Smooth muscle cell (in vitro differentiated cells): ENCODE measurements around the gene KLKB1. TPM values are rescaled to one million over a fixed set of nuclear protein-coding genes. Genes with fewer than 3 reads are reported as not detected.
"Not testable (repeated sequence)": the region's sequence is repeated elsewhere in the genome, so short reads cannot be mapped to it uniquely, and the experiment has no call there.

Experiments
- DNase-seq: peaks from one replicate; lab custom pipeline; 2025; ENCODE audit not compliant: unreplicated experiment; lab: John Stamatoyannopoulos, UW
- H2AFZ ChIP-seq: fragments of 200-600 bp; sonication (generic); 2 replicates; pipeline ENCODE4 v1.6.0; 2016; ENCODE audit warnings: antibody characterized with exemption, low read depth, mild to moderate bottlenecking
- H3F3A ChIP-seq: fragments of 200-600 bp; sonication (generic); 2 replicates; pipeline ENCODE4 v1.6.0; 2017; ENCODE audit warnings: antibody characterized with exemption, low read depth
- H3K27ac ChIP-seq: fragments of 200-600 bp; sonication (generic); 2 replicates; pipeline ENCODE4 v1.5.1; 2016; ENCODE audit warnings: low read depth, mild to moderate bottlenecking
- H3K27me3 ChIP-seq: fragments of 200-600 bp; sonication (generic); 2 replicates; pipeline ENCODE4 v1.6.1; 2016; ENCODE audit warnings: low read depth, mild to moderate bottlenecking
- H3K36me3 ChIP-seq: fragments of 200-600 bp; sonication (generic); 2 replicates; pipeline ENCODE4 v1.5.1; 2016; ENCODE audit warnings: low read depth
- H3K4me1 ChIP-seq: fragments of 200-600 bp; sonication (generic); 2 replicates; pipeline ENCODE4 v1.5.1; 2016; ENCODE audit warnings: low read depth
- H3K4me2 ChIP-seq: fragments of 200-600 bp; sonication (generic); 2 replicates; pipeline ENCODE4 v1.6.0; 2016; ENCODE audit warnings: mild to moderate bottlenecking
- H3K4me3 ChIP-seq: fragments of 200-600 bp; sonication (generic); 2 replicates; pipeline ENCODE4 v1.5.1; 2016; ENCODE audit warnings: mild to moderate bottlenecking
- H3K79me2 ChIP-seq: fragments of 200-600 bp; sonication (generic); 2 replicates; pipeline ENCODE4 v1.6.0; 2016; ENCODE audit warnings: low read depth, mild to moderate bottlenecking
- H3K9ac ChIP-seq: fragments of 200-600 bp; sonication (generic); 2 replicates; pipeline ENCODE4 v1.6.0; 2016; ENCODE audit warnings: low read depth
- H3K9me3 ChIP-seq: fragments of 200-600 bp; sonication (generic); replicated peaks from 2 replicates; pipeline ENCODE4 v1.5.1; 2016; ENCODE audit warnings: low read depth
- H4K20me1 ChIP-seq: fragments of 200-600 bp; sonication (generic); 2 replicates; pipeline ENCODE4 v1.6.0; 2016; ENCODE audit warnings: low read depth
- WGBS: methylation state at CpG from one replicate; pipeline ENCODE4 v1.1.7; 2016; ENCODE audit warnings: low lambda C conversion rate; 5-methylcytosine and 5-hydroxymethylcytosine counted together
- polyA plus RNA-seq: library from polyadenylated mRNA; unstranded; fragments of >200 nt; fragmentation: Nextera tagmentation; extraction: Ambion mirVana; gene quantifications from 2 replicates; pipeline ENCODE4 v1.2.1, GENCODE V29; 2016
- total RNA-seq: library from RNA; depleted of rRNA; stranded (reverse); fragments of >200 nt; gene quantifications from 2 replicates; pipeline ENCODE4 v1.2.3, GENCODE V29; 2014
- TF ChIP-seq, protein P1 (sequence below): fragments of 200-600 bp; sonication (generic); IDR thresholded peaks from 2 replicates; pipeline ENCODE4 v1.5.1; 2017; ENCODE audit warnings: borderline replicate concordance, mild to moderate bottlenecking, antibody characterized with exemption; ENCODE audit not compliant: insufficient read depth, poor library complexity, severe bottlenecking

The KLKB1 gene
- total and polyA plus RNA-seq, 2 experiments from 2014 or later, result not detected

DNA sequence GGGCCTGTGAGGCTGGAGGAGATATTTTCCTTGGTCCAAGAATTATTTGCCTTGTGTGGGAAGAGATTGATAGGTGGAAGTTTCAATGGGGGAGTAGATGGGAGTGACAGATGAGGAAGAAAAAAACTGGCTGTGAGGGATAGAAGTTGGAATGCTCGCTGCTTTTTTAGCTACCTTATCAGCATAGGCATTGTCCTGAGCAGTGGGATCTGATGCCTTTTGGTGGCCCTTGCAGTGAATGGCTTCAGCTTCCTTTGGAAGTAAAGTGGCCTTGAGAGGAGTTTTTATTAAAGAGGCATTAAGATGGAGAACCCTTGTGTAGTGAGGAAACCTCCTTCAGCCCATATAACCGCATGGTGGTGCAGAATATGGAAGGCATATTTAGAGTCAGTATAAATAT, 16.0 kb downstream of the KLKB1 start:
- Histone ChIP-seq H3K27ac (no peak overlapping the region), H3K4me1 (peaks cover 2% of the 10 kb centered on the region), H3K4me2 (no peak overlapping the region), H3K27me3 (no peaks in the 10 kb centered on the region), H3K9ac (no peak overlapping the region), H2AFZ (no peak overlapping the region), H4K20me1 (no peaks in the 10 kb centered on the region), H3K9me3 (no peaks in the 10 kb centered on the region), H3K4me3 (no peak overlapping the region), H3K79me2 (no peaks in the 10 kb centered on the region), H3K36me3 (no peaks in the 10 kb centered on the region), H3F3A (no peaks in the 10 kb centered on the region)
- DNase-seq, result no peak
- 78% methylated on average over 2 of the region's 2 CpGs for WGBS
- TF ChIP-seq, protein P1, sequence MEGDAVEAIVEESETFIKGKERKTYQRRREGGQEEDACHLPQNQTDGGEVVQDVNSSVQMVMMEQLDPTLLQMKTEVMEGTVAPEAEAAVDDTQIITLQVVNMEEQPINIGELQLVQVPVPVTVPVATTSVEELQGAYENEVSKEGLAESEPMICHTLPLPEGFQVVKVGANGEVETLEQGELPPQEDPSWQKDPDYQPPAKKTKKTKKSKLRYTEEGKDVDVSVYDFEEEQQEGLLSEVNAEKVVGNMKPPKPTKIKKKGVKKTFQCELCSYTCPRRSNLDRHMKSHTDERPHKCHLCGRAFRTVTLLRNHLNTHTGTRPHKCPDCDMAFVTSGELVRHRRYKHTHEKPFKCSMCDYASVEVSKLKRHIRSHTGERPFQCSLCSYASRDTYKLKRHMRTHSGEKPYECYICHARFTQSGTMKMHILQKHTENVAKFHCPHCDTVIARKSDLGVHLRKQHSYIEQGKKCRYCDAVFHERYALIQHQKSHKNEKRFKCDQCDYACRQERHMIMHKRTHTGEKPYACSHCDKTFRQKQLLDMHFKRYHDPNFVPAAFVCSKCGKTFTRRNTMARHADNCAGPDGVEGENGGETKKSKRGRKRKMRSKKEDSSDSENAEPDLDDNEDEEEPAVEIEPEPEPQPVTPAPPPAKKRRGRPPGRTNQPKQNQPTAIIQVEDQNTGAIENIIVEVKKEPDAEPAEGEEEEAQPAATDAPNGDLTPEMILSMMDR, result no peak

DNA sequence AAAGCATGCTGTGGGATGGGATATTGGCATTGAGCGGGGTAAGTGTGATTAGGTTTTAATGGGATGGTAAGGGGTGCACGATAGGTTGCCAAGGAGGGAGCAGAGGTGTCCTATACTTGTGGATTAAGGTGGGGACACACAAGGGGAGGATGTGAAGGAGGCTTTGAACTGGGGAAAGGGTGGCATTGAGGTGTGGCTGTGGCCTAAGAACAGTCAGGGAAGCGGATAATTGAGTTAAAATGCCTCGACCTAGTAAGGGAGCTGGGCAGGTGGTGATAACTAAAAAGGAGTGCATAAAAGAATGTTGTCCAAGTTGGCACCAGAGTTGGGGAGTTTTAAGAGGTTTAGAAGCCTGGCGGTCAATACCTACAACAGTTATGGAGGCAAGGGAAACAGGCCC, 17.5 kb downstream of the KLKB1 start:
- H3F3A ChIP-seq, result no peaks in the 10 kb centered on the region
- no peaks in the 10 kb centered on the region for H3K79me2 ChIP-seq
- H3K4me2 ChIP-seq, result no peak overlapping the region
- H3K4me1 ChIP-seq, result peaks cover 5% of the 10 kb centered on the region
- H2AFZ ChIP-seq, result no peak overlapping the region
- TF ChIP-seq, protein P1, result no peak
- no peak overlapping the region for H3K27ac ChIP-seq
- no peaks in the 10 kb centered on the region for H4K20me1 ChIP-seq
- H3K9ac ChIP-seq, result no peak overlapping the region
- no peaks in the 10 kb centered on the region for H3K36me3 ChIP-seq
- no peak overlapping the region for H3K4me3 ChIP-seq
- no peaks in the 10 kb centered on the region for H3K9me3 ChIP-seq
- WGBS, result 90% methylated on average over 5 of the region's 5 CpGs
- DNase-seq, result no peak
- H3K27me3 ChIP-seq, result no peaks in the 10 kb centered on the region

DNA sequence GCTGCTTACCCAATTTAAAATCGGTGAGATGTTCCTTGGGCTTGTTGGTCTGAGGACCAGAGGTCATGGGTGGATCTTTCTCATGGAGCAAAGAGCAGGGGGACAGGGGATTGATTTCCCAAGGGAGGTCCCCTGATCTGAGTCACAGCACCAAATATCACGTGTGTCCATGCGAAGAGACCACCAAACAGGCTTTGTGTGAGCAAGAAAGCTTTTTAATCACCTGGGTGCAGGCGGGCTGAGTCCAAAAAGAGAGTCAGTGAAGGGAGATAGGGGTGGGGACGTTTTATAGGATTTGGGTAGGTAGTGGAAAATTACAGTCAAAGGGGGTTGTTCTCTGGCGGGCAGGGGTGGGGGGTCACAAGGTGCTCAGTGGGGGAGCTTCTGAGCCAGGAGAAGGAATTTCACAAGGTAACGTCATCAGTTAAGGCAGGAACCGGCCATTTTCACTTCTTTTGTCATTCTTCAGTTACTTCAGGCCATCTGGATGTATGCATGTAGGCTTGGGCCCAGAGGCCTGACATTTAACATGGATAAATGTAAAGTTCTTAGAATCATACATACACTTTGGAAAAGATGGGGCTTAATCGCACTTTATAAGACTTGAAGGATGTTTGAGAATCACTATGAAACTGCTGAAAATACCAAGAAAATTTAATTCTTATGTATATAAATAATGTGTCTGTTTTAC, 19.9 kb downstream of the KLKB1 start:
- H3K79me2 ChIP-seq, H3K27ac ChIP-seq, DNase-seq, H3K27me3 ChIP-seq, H3K36me3 ChIP-seq, H3F3A ChIP-seq, H3K4me1 ChIP-seq, H3K9ac ChIP-seq, H4K20me1 ChIP-seq, H3K4me3 ChIP-seq, H3K4me2 ChIP-seq, H2AFZ ChIP-seq, H3K9me3 ChIP-seq: not testable (repeated sequence)
- 77% methylated on average over 8 of the region's 9 CpGs for WGBS

DNA sequence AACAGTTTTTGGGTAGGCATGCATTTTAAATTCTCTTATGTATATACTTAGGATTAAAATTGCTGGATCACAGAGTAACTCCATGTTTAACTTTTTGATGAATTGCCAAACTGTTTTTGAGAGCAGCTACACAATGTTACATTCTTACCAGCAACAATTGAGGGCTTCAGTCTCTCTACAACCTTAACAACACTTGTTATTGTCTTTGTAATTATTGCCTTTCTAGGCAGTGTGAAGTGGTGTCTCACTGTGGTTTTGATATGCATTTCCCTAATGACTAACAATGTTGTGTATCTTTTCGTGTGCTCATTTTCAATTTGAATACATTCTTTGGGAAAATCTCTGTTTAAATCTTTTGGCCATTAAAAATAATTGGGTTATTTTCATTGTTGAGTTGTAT, 21.3 kb downstream of the KLKB1 start:
- Histone ChIP-seq H3K27ac (no peak overlapping the region), H3K27me3 (no peaks in the 10 kb centered on the region), H4K20me1 (no peaks in the 10 kb centered on the region), H3K4me3 (no peak overlapping the region), H3K36me3 (no peaks in the 10 kb centered on the region), H3K79me2 (no peaks in the 10 kb centered on the region), H3F3A (no peaks in the 10 kb centered on the region), H3K9me3 (no peaks in the 10 kb centered on the region), H3K4me1 (peaks cover 9% of the 10 kb centered on the region), H3K4me2 (no peak overlapping the region), H3K9ac (no peak overlapping the region), H2AFZ (no peak overlapping the region)
- DNase-seq, result no peak
- 45% methylated on average over 1 of the region's 1 CpG for WGBS
- TF ChIP-seq, protein P1, result no peak
